ENCODE results near the gene KRTAP4-9. TPM values are rescaled to one million over a fixed set of nuclear protein-coding genes. Genes with fewer than 3 reads are reported as not detected.
"Not testable (repeated sequence)": the region's sequence is repeated elsewhere in the genome, so short reads cannot be mapped to it uniquely, and the experiment has no call there.

KRTAP4-9 gene
- total RNA-seq, 1 donor from 2014 or later = not detected

GRCh38 chr17:41108728-41109386 is 3.7 kb downstream of the KRTAP4-9 start:
- H3K27ac ChIP-seq (ENCODE audit: low read depth, low read length); H3K9me3 ChIP-seq (ENCODE audit: control insufficient read depth in 3 of 3, low read length in 3 of 3); H3K4me3 ChIP-seq (ENCODE audit: low read length in 3 of 3); H3K4me1 ChIP-seq (ENCODE audit: control insufficient read depth in 3 of 3, insufficient read depth in 3 of 3, low read length in 3 of 3); H3K27me3 ChIP-seq (ENCODE audit: control insufficient read depth in 3 of 3, insufficient read depth in 3 of 3, low read length in 3 of 3); H3K9ac ChIP-seq (ENCODE audit: low read depth in 1 of 3, low read length in 3 of 3); H3K36me3 ChIP-seq (ENCODE audit: control insufficient read depth in 3 of 3, insufficient read depth in 3 of 3, low read length in 3 of 3): not testable (repeated sequence)

- no peaks in the 10 kb centered on the region for H3K27me3 ChIP-seq (ENCODE audit: control insufficient read depth in 3 of 3, insufficient read depth in 3 of 3, low read length in 3 of 3)
- no peak overlapping the region for H3K27ac ChIP-seq (ENCODE audit: low read depth, low read length)
- H3K9me3 ChIP-seq (ENCODE audit: control insufficient read depth in 3 of 3, low read length in 3 of 3) = no peaks in the 10 kb centered on the region
- H3K4me3 ChIP-seq (ENCODE audit: low read length in 3 of 3) = no peak overlapping the region
- no peaks in the 10 kb centered on the region for H3K36me3 ChIP-seq (ENCODE audit: control insufficient read depth in 3 of 3, insufficient read depth in 3 of 3, low read length in 3 of 3)
- no peak overlapping the region for H3K9ac ChIP-seq (ENCODE audit: low read depth in 1 of 3, low read length in 3 of 3)
- no peaks in the 10 kb centered on the region for H3K4me1 ChIP-seq (ENCODE audit: control insufficient read depth in 3 of 3, insufficient read depth in 3 of 3, low read length in 3 of 3)
Observed at GRCh38 chr17:41111151-41111885, 6.1 kb downstream of the KRTAP4-9 start.

- Histone ChIP-seq H3K36me3 (ENCODE audit: control insufficient read depth in 3 of 3, insufficient read depth in 3 of 3, low read length in 3 of 3) (no peaks in the 10 kb centered on the region), H3K27ac (ENCODE audit: low read depth, low read length) (no peak overlapping the region), H3K27me3 (ENCODE audit: control insufficient read depth in 3 of 3, insufficient read depth in 3 of 3, low read length in 3 of 3) (peaks cover 0 to 5% (median 0%) of the 10 kb centered on the region in 3 donors), H3K9ac (ENCODE audit: low read depth in 1 of 3, low read length in 3 of 3) (no peak overlapping the region), H3K4me3 (ENCODE audit: low read length in 3 of 3) (no peak overlapping the region), H3K9me3 (ENCODE audit: control insufficient read depth in 3 of 3, low read length in 3 of 3) (no peaks in the 10 kb centered on the region), H3K4me1 (ENCODE audit: control insufficient read depth in 3 of 3, insufficient read depth in 3 of 3, low read length in 3 of 3) (no peaks in the 10 kb centered on the region)
Observed at GRCh38 chr17:41116297-41116696, 11.1 kb downstream of the KRTAP4-9 start.

- not testable (repeated sequence) for H3K27me3 ChIP-seq (ENCODE audit: control insufficient read depth in 3 of 3, insufficient read depth in 3 of 3, low read length in 3 of 3); H3K27ac ChIP-seq (ENCODE audit: low read depth, low read length); H3K9ac ChIP-seq (ENCODE audit: low read depth in 1 of 3, low read length in 3 of 3); H3K4me1 ChIP-seq (ENCODE audit: control insufficient read depth in 3 of 3, insufficient read depth in 3 of 3, low read length in 3 of 3); H3K9me3 ChIP-seq (ENCODE audit: control insufficient read depth in 3 of 3, low read length in 3 of 3); H3K4me3 ChIP-seq (ENCODE audit: low read length in 3 of 3); H3K36me3 ChIP-seq (ENCODE audit: control insufficient read depth in 3 of 3, insufficient read depth in 3 of 3, low read length in 3 of 3)
Observed at GRCh38 chr17:41117846-41118386, 12.7 kb downstream of the KRTAP4-9 start, which contains the start of gene KRTAP4-11. KRTAP4-11 (minus strand) TSS chr17:41118373; CDS start chr17:41118315, 58 bp downstream.

GRCh38 chr17:41118721-41119120 is 13.5 kb downstream of the KRTAP4-9 start:
- Histone ChIP-seq H3K9ac (ENCODE audit: low read depth in 1 of 3, low read length in 3 of 3) (no peak overlapping the region), H3K27ac (ENCODE audit: low read depth, low read length) (no peak overlapping the region), H3K9me3 (ENCODE audit: control insufficient read depth in 3 of 3, low read length in 3 of 3) (no peaks in the 10 kb centered on the region), H3K4me3 (ENCODE audit: low read length in 3 of 3) (no peak overlapping the region), H3K4me1 (ENCODE audit: control insufficient read depth in 3 of 3, insufficient read depth in 3 of 3, low read length in 3 of 3) (no peaks in the 10 kb centered on the region), H3K27me3 (ENCODE audit: control insufficient read depth in 3 of 3, insufficient read depth in 3 of 3, low read length in 3 of 3) (peaks cover 0 to 7% (median 0%) of the 10 kb centered on the region in 3 donors), H3K36me3 (ENCODE audit: control insufficient read depth in 3 of 3, insufficient read depth in 3 of 3, low read length in 3 of 3) (no peaks in the 10 kb centered on the region)

GRCh38 chr17:41119696-41120690 is 14.8 kb downstream of the KRTAP4-9 start:
- not testable (repeated sequence) for H3K27me3 ChIP-seq (ENCODE audit: control insufficient read depth in 3 of 3, insufficient read depth in 3 of 3, low read length in 3 of 3); H3K27ac ChIP-seq (ENCODE audit: low read depth, low read length); H3K9me3 ChIP-seq (ENCODE audit: control insufficient read depth in 3 of 3, low read length in 3 of 3); H3K9ac ChIP-seq (ENCODE audit: low read depth in 1 of 3, low read length in 3 of 3); H3K36me3 ChIP-seq (ENCODE audit: control insufficient read depth in 3 of 3, insufficient read depth in 3 of 3, low read length in 3 of 3); H3K4me1 ChIP-seq (ENCODE audit: control insufficient read depth in 3 of 3, insufficient read depth in 3 of 3, low read length in 3 of 3); H3K4me3 ChIP-seq (ENCODE audit: low read length in 3 of 3)

- Histone ChIP-seq H3K4me3 (ENCODE audit: low read length in 3 of 3) (no peak overlapping the region), H3K36me3 (ENCODE audit: control insufficient read depth in 3 of 3, insufficient read depth in 3 of 3, low read length in 3 of 3) (no peaks in the 10 kb centered on the region), H3K9me3 (ENCODE audit: control insufficient read depth in 3 of 3, low read length in 3 of 3) (no peaks in the 10 kb centered on the region), H3K27ac (ENCODE audit: low read depth, low read length) (no peak overlapping the region), H3K9ac (ENCODE audit: low read depth in 1 of 3, low read length in 3 of 3) (no peak overlapping the region), H3K4me1 (ENCODE audit: control insufficient read depth in 3 of 3, insufficient read depth in 3 of 3, low read length in 3 of 3) (no peaks in the 10 kb centered on the region), H3K27me3 (ENCODE audit: control insufficient read depth in 3 of 3, insufficient read depth in 3 of 3, low read length in 3 of 3) (peaks cover 0 to 7% (median 0%) of the 10 kb centered on the region in 3 donors)
Observed at GRCh38 chr17:41121742-41122141, 16.6 kb downstream of the KRTAP4-9 start.

GRCh38 chr17:41123292-41123990 is 18.3 kb downstream of the KRTAP4-9 start:
- not testable (repeated sequence) for H3K9ac ChIP-seq (ENCODE audit: low read depth in 1 of 3, low read length in 3 of 3); H3K4me3 ChIP-seq (ENCODE audit: low read length in 3 of 3); H3K4me1 ChIP-seq (ENCODE audit: control insufficient read depth in 3 of 3, insufficient read depth in 3 of 3, low read length in 3 of 3); H3K27me3 ChIP-seq (ENCODE audit: control insufficient read depth in 3 of 3, insufficient read depth in 3 of 3, low read length in 3 of 3); H3K9me3 ChIP-seq (ENCODE audit: control insufficient read depth in 3 of 3, low read length in 3 of 3); H3K36me3 ChIP-seq (ENCODE audit: control insufficient read depth in 3 of 3, insufficient read depth in 3 of 3, low read length in 3 of 3); H3K27ac ChIP-seq (ENCODE audit: low read depth, low read length)

GRCh38 chr17:41123991-41124371 is 18.8 kb downstream of the KRTAP4-9 start, which contains the start of gene KRTAP4-12:
KRTAP4-12 (minus strand) TSS chr17:41124182; CDS start chr17:41124122, 60 bp downstream.
- not testable (repeated sequence) for H3K36me3 ChIP-seq (ENCODE audit: control insufficient read depth in 3 of 3, insufficient read depth in 3 of 3, low read length in 3 of 3); H3K9me3 ChIP-seq (ENCODE audit: control insufficient read depth in 3 of 3, low read length in 3 of 3); H3K9ac ChIP-seq (ENCODE audit: low read depth in 1 of 3, low read length in 3 of 3); H3K4me1 ChIP-seq (ENCODE audit: control insufficient read depth in 3 of 3, insufficient read depth in 3 of 3, low read length in 3 of 3); H3K4me3 ChIP-seq (ENCODE audit: low read length in 3 of 3); H3K27me3 ChIP-seq (ENCODE audit: control insufficient read depth in 3 of 3, insufficient read depth in 3 of 3, low read length in 3 of 3); H3K27ac ChIP-seq (ENCODE audit: low read depth, low read length)

All from skeletal muscle tissue (tissue), 4 donors.